ENCODE measurements around the gene TTC17. TPM values are rescaled to one million over a fixed set of nuclear protein-coding genes. Genes with fewer than 3 reads are reported as not detected.
A peak's percentile ranks its signal among the peaks of the same experiment; 100 is the strongest.

Gene TTC17
- total RNA-seq, 1 donor, result 77.4 TPM

DNA sequence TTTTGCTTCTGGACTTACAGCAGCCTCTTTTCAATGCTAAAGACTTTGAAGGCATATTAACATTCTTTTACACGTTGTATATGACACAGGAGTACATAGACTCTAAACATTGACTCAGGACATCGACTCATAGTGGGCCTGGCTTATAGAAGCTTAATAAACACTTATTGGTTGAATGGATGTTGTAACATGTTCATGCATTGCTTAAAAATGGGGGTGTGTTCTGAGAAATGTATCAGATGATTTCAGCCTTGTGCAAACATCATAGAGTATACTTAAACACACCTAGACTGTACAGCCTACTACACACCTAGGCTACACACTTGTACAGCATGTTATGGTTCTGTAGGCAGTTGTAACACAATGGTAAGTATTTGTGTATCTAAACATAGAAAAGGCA lies 17.9 kb downstream of the TTC17 start:
- H3K4me3 ChIP-seq (ENCODE audit: insufficient read depth, low read length), result no peak overlapping the region
- H3K9me3 ChIP-seq (ENCODE audit: low read depth, low read length), result no peaks in the 10 kb centered on the region
- DNase-seq (ENCODE audit: insufficient read length, low spot score, missing footprints), result no peak
- H3K79me2 ChIP-seq (ENCODE audit: insufficient read depth, low read length), result peaks cover 65% of the 10 kb centered on the region
- no peak overlapping the region for H2AFZ ChIP-seq (ENCODE audit: low read length)
- peaks cover 1% of the 10 kb centered on the region for H3K36me3 ChIP-seq (ENCODE audit: insufficient read depth, low read length)
- TF ChIP-seq CTCF (IDR thresholded peaks at IDR 0.05; ENCODE audit: extremely low read depth, low read depth, low read length), result no peak
- H3K27ac ChIP-seq (ENCODE audit: low read depth, low read length), result peak overlapping the region; percentile 61
- no peaks in the 10 kb centered on the region for H3K27me3 ChIP-seq (ENCODE audit: insufficient read depth, low read length)
- peaks cover 22% of the 10 kb centered on the region for H4K20me1 ChIP-seq (ENCODE audit: insufficient read depth, low read length)
- H3K4me1 ChIP-seq (ENCODE audit: insufficient read depth, low read length), result peaks cover 13% of the 10 kb centered on the region
- H3K4me2 ChIP-seq (ENCODE audit: insufficient read depth, low read length), result peak overlapping the region; percentile 23

DNA sequence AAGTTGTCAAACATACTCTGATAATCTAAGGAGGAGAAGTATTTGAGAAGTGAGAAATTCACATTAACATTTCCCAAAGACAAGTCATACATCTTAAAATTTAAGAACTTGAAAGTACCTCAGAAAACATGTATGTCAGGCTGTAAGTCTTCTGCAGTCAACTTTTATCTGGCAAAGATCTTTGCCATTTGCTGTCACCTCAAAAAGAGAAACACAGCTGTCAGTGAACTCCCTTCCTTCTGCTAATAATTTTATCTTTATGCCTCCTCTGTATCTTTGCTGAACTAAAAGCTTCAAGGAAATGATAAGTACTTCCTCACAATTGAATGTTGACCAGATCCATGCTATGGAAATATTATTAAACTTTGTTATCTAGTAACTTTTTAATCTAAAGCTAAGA lies 18.7 kb downstream of the TTC17 start:
- no peak for TF ChIP-seq CTCF (IDR thresholded peaks at IDR 0.05; ENCODE audit: extremely low read depth, low read depth, low read length)
- H3K4me1 ChIP-seq (ENCODE audit: insufficient read depth, low read length), result peaks cover 13% of the 10 kb centered on the region
- H3K4me3 ChIP-seq (ENCODE audit: insufficient read depth, low read length), result no peak overlapping the region
- H4K20me1 ChIP-seq (ENCODE audit: insufficient read depth, low read length), result peaks cover 25% of the 10 kb centered on the region
- peaks cover 62% of the 10 kb centered on the region for H3K79me2 ChIP-seq (ENCODE audit: insufficient read depth, low read length)
- H3K27ac ChIP-seq (ENCODE audit: low read depth, low read length), result no peak overlapping the region
- H3K9me3 ChIP-seq (ENCODE audit: low read depth, low read length), result no peaks in the 10 kb centered on the region
- no peak for DNase-seq (ENCODE audit: insufficient read length, low spot score, missing footprints)
- H3K36me3 ChIP-seq (ENCODE audit: insufficient read depth, low read length), result peaks cover 6% of the 10 kb centered on the region
- H2AFZ ChIP-seq (ENCODE audit: low read length), result no peak overlapping the region
- no peak overlapping the region for H3K4me2 ChIP-seq (ENCODE audit: insufficient read depth, low read length)
- no peaks in the 10 kb centered on the region for H3K27me3 ChIP-seq (ENCODE audit: insufficient read depth, low read length)

DNA sequence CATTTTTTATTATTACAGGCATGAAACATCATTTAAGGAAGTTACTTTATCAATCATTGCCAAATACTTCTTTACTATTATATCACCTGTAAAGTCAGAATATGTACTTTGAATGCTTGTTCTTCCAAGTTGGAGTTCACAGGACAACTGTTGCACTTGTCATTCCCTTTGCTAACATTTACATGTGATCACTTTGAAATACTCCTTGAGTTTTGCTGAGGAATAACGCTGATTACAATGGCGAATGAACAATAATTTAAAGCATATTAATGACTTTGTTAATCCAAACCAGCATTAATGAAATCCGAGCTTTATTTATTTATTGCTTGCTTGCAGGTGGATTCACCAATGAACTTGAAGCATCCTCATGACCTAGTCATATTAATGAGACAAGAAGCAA lies 20.2 kb downstream of the TTC17 start:
- H3K4me1 ChIP-seq (ENCODE audit: insufficient read depth, low read length), result peaks cover 13% of the 10 kb centered on the region
- H3K36me3 ChIP-seq (ENCODE audit: insufficient read depth, low read length), result peaks cover 6% of the 10 kb centered on the region
- H3K27me3 ChIP-seq (ENCODE audit: insufficient read depth, low read length), result no peaks in the 10 kb centered on the region
- no peak overlapping the region for H3K4me3 ChIP-seq (ENCODE audit: insufficient read depth, low read length)
- H3K4me2 ChIP-seq (ENCODE audit: insufficient read depth, low read length), result no peak overlapping the region
- H3K27ac ChIP-seq (ENCODE audit: low read depth, low read length), result no peak overlapping the region
- H3K9me3 ChIP-seq (ENCODE audit: low read depth, low read length), result no peaks in the 10 kb centered on the region
- DNase-seq (ENCODE audit: insufficient read length, low spot score, missing footprints), result no peak
- H3K79me2 ChIP-seq (ENCODE audit: insufficient read depth, low read length), result peaks cover 51% of the 10 kb centered on the region
- no peak for TF ChIP-seq CTCF (IDR thresholded peaks at IDR 0.05; ENCODE audit: extremely low read depth, low read depth, low read length)
- no peak overlapping the region for H2AFZ ChIP-seq (ENCODE audit: low read length)
- H4K20me1 ChIP-seq (ENCODE audit: insufficient read depth, low read length), result peaks cover 23% of the 10 kb centered on the region

GRCh38 chr11:43381802-43382201 lies 23.1 kb downstream of the TTC17 start:
- no peak for DNase-seq (ENCODE audit: insufficient read length, low spot score, missing footprints)
- H4K20me1 ChIP-seq (ENCODE audit: insufficient read depth, low read length), result peaks cover 16% of the 10 kb centered on the region
- H3K27ac ChIP-seq (ENCODE audit: low read depth, low read length), result no peak overlapping the region
- peaks cover 6% of the 10 kb centered on the region for H3K36me3 ChIP-seq (ENCODE audit: insufficient read depth, low read length)
- no peak overlapping the region for H3K4me3 ChIP-seq (ENCODE audit: insufficient read depth, low read length)
- H3K9me3 ChIP-seq (ENCODE audit: low read depth, low read length), result no peaks in the 10 kb centered on the region
- no peaks in the 10 kb centered on the region for H3K27me3 ChIP-seq (ENCODE audit: insufficient read depth, low read length)
- H3K4me1 ChIP-seq (ENCODE audit: insufficient read depth, low read length), result peaks cover under 1% of the 10 kb centered on the region
- TF ChIP-seq CTCF (IDR thresholded peaks at IDR 0.05; ENCODE audit: extremely low read depth, low read depth, low read length), result no peak
- peaks cover 28% of the 10 kb centered on the region for H3K79me2 ChIP-seq (ENCODE audit: insufficient read depth, low read length)
- H3K4me2 ChIP-seq (ENCODE audit: insufficient read depth, low read length), result no peak overlapping the region
- no peak overlapping the region for H2AFZ ChIP-seq (ENCODE audit: low read length)

Data from osteoblast (primary cell).